ENCODE results near the gene SPTLC3.

GRCh38 chr20:13024596-13024995 lies 15.8 kb downstream of the SPTLC3 start:
- TF ChIP-seq FOXP2 (optimal IDR thresholded peaks at IDR 0.05; ENCODE audit: borderline replicate concordance, extremely low read depth, extremely low read length, insufficient read depth): no peak
- no peak for TF ChIP-seq POLR2AphosphoS5 (IDR thresholded peaks at IDR 0.05; ENCODE audit: low read depth, low read length)
- TF ChIP-seq SIN3A (IDR thresholded peaks at IDR 0.05; ENCODE audit: borderline replicate concordance, insufficient read depth, low read length): no peak

Data from PFSK-1 (cell line).